H9 (cell line): ENCODE results near the gene SNAI3. TPM values are rescaled to one million over a fixed set of nuclear protein-coding genes. Genes with fewer than 3 reads are reported as not detected.

Experiments
- DNase-seq: peaks from one replicate; pipeline ENCODE4 v3.0.0-alpha.2; 2017
- H2AFZ ChIP-seq: one replicate; pipeline ENCODE4 v1.6.1; 2013; ENCODE audit warnings: mild to moderate bottlenecking, low read length, control low read depth, moderate library complexity
- H2AK5ac ChIP-seq: 2 replicates; pipeline ENCODE4 v1.6.1; 2013; ENCODE audit warnings: low read length, control low read depth, mixed read lengths; ENCODE audit not compliant: insufficient read length
- H2BK120ac ChIP-seq: one replicate; pipeline ENCODE4 v1.6.1; 2013; ENCODE audit warnings: low read depth, mild to moderate bottlenecking, low read length, control low read depth, inconsistent platforms; ENCODE audit not compliant: poor library complexity, severe bottlenecking
- H2BK12ac ChIP-seq: 2 replicates; pipeline ENCODE4 v1.6.1; 2013; ENCODE audit warnings: low read length, control low read depth, mixed read lengths, low read depth; ENCODE audit not compliant: insufficient read length
- H2BK15ac ChIP-seq: 2 replicates; pipeline ENCODE4 v1.6.1; 2013; ENCODE audit warnings: low read depth, low read length, control low read depth
- H2BK20ac ChIP-seq: one replicate; pipeline ENCODE4 v1.6.1; 2013; ENCODE audit warnings: low read depth, mild to moderate bottlenecking, low read length, control low read depth, inconsistent platforms; ENCODE audit not compliant: poor library complexity, severe bottlenecking
- H2BK5ac ChIP-seq: 2 replicates; pipeline ENCODE4 v1.6.1; 2013; ENCODE audit warnings: low read length, control low read depth, mixed read lengths; ENCODE audit not compliant: insufficient read length
- H3K14ac ChIP-seq: 2 replicates; pipeline ENCODE4 v1.6.1; 2013; ENCODE audit warnings: low read length, control low read depth; ENCODE audit not compliant: insufficient read depth
- H3K18ac ChIP-seq: 2 replicates; pipeline ENCODE4 v1.6.1; 2013; ENCODE audit warnings: low read depth, mild to moderate bottlenecking, mixed read lengths, low read length, control low read depth; ENCODE audit not compliant: insufficient read length
- H3K23ac ChIP-seq: 2 replicates; pipeline ENCODE4 v1.6.1; 2013; ENCODE audit warnings: low read length, control low read depth, mixed read lengths, low read depth; ENCODE audit not compliant: insufficient read length
- H3K23me2 ChIP-seq: 2 replicates; pipeline ENCODE4 v1.6.1; 2013; ENCODE audit warnings: low read depth, mild to moderate bottlenecking, mixed read lengths, low read length, control low read depth; ENCODE audit not compliant: insufficient read length, poor library complexity, severe bottlenecking
- H3K27ac ChIP-seq: 2 replicates; pipeline ENCODE4 v1.5.1; 2013; ENCODE audit warnings: low read length, control low read depth, mixed read lengths, low read depth; ENCODE audit not compliant: insufficient read length
- H3K27me3 ChIP-seq: 2 replicates; pipeline ENCODE4 v1.6.1; 2013; ENCODE audit warnings: low read length, control low read depth, inconsistent platforms; ENCODE audit not compliant: insufficient read depth
- H3K4ac ChIP-seq: 2 replicates; pipeline ENCODE4 v1.6.1; 2013; ENCODE audit warnings: low read depth, mild to moderate bottlenecking, control low read depth, inconsistent platforms, low read length, moderate library complexity
- H3K4me1 ChIP-seq: 2 replicates; pipeline ENCODE4 v1.6.1; 2013; ENCODE audit warnings: low read length, control low read depth, inconsistent platforms; ENCODE audit not compliant: insufficient read depth
- H3K4me2 ChIP-seq: 2 replicates; pipeline ENCODE4 v1.6.1; 2013; ENCODE audit warnings: low read length, control low read depth, mixed read lengths; ENCODE audit not compliant: insufficient read length, insufficient read depth
- H3K56ac ChIP-seq: 2 replicates; pipeline ENCODE4 v1.6.1; 2013; ENCODE audit warnings: low read depth, mild to moderate bottlenecking, mixed read lengths, low read length, control low read depth; ENCODE audit not compliant: insufficient read length
- H3K79me1 ChIP-seq: 2 replicates; pipeline ENCODE4 v1.6.1; 2013; ENCODE audit warnings: low read depth, mild to moderate bottlenecking, moderate library complexity, low read length, control low read depth, inconsistent platforms; ENCODE audit not compliant: insufficient read depth, poor library complexity, severe bottlenecking
- H3K79me2 ChIP-seq: 2 replicates; pipeline ENCODE4 v1.6.1; 2013; ENCODE audit warnings: low read length, control low read depth, inconsistent platforms; ENCODE audit not compliant: insufficient read depth
- H3K9ac ChIP-seq: 2 replicates; pipeline ENCODE4 v1.6.1; 2013; ENCODE audit warnings: low read length, control low read depth, mixed read lengths; ENCODE audit not compliant: insufficient read length; ENCODE audit errors: extremely low read depth
- H3K9me3 ChIP-seq: one replicate; pipeline ENCODE4 v1.6.1; 2013; ENCODE audit warnings: low read depth, low read length, inconsistent platforms; ENCODE audit not compliant: control insufficient read depth
- H3T11ph ChIP-seq: one replicate; pipeline ENCODE4 v1.6.1; 2013; ENCODE audit warnings: mild to moderate bottlenecking, low read length, control low read depth, inconsistent platforms
- H4K20me1 ChIP-seq: one replicate; pipeline ENCODE4 v1.6.1; 2013; ENCODE audit not compliant: control insufficient read depth, insufficient read length, insufficient read depth
- H4K5ac ChIP-seq: 2 replicates; pipeline ENCODE4 v1.6.1; 2013; ENCODE audit warnings: low read depth, mild to moderate bottlenecking, mixed read lengths, low read length, control low read depth; ENCODE audit not compliant: insufficient read length
- H4K8ac ChIP-seq: replicated peaks from 2 replicates; pipeline ENCODE4 v1.6.1; 2013; ENCODE audit warnings: low read length, control low read depth, mixed read lengths, low read depth; ENCODE audit not compliant: insufficient read length
- H4K91ac ChIP-seq: 2 replicates; pipeline ENCODE4 v1.6.1; 2013; ENCODE audit warnings: low read depth, mild to moderate bottlenecking, moderate library complexity, mixed read lengths, low read length, control low read depth; ENCODE audit not compliant: insufficient read length
- H3K27ac Mint-ChIP-seq, 3 experiments: 2 replicates in 2 of 3; 3 replicates in 1 of 3; pipeline ENCODE4 v1.8.0; 2020 to 2021; ENCODE audit warnings: mixed read lengths in 3 of 3, mild to moderate bottlenecking in 1 of 3, moderate library complexity in 1 of 3
- H3K27me3 Mint-ChIP-seq: 2 replicates; pipeline ENCODE4 v1.8.0; 2021; ENCODE audit warnings: low read depth, mild to moderate bottlenecking, moderate library complexity, mixed read lengths
- H3K36me3 Mint-ChIP-seq, 3 experiments: 2 replicates in 2 of 3; 3 replicates in 1 of 3; pipeline ENCODE4 v1.8.0; 2020 to 2021; ENCODE audit warnings: low read depth in 3 of 3, mixed read lengths in 3 of 3; ENCODE audit not compliant: insufficient read depth in 1 of 3
- H3K4me1 Mint-ChIP-seq, 2 experiments: 2 replicates each; pipeline ENCODE4 v1.8.0; 2020; ENCODE audit warnings: mixed read lengths in 2 of 2
- H3K4me3 Mint-ChIP-seq, 2 experiments: 2 replicates in 1 of 2; 3 replicates in 1 of 2; pipeline ENCODE4 v1.8.0; 2020 to 2021; ENCODE audit warnings: mild to moderate bottlenecking in 2 of 2, mixed read lengths in 2 of 2, moderate library complexity in 1 of 2
- H3K9me3 Mint-ChIP-seq, 2 experiments: 2 replicates in 1 of 2; 3 replicates in 1 of 2; pipeline ENCODE4 v1.8.0; 2020; ENCODE audit warnings: mild to moderate bottlenecking in 2 of 2, mixed read lengths in 2 of 2, moderate library complexity in 1 of 2
- CTCF ChIP-seq: fragments of 200-600 bp; sonication (generic); conservative IDR thresholded peaks from 3 replicates; pipeline ENCODE4 v1.8.0; 2021; ENCODE audit warnings: antibody characterized with exemption, mild to moderate bottlenecking
- WGBS: extraction: QIAGEN DNeasy Blood & Tissue Kit; methylation state at CpG from one replicate; pipeline ENCODE4 v1.1.7; 2013; ENCODE audit warnings: missing lambda C conversion rate, low lambda C conversion rate, mixed read lengths; ENCODE audit not compliant: insufficient read length; ENCODE audit errors: extremely low coverage; 5-methylcytosine and 5-hydroxymethylcytosine counted together
- total RNA-seq: library from RNA; stranded (reverse); gene quantifications from 2 replicates; pipeline ENCODE4 v1.2.1, GENCODE V29; 2021

The SNAI3 gene
- total RNA-seq, 1 experiment from 2014 or later: 3.2 TPM

DNA sequence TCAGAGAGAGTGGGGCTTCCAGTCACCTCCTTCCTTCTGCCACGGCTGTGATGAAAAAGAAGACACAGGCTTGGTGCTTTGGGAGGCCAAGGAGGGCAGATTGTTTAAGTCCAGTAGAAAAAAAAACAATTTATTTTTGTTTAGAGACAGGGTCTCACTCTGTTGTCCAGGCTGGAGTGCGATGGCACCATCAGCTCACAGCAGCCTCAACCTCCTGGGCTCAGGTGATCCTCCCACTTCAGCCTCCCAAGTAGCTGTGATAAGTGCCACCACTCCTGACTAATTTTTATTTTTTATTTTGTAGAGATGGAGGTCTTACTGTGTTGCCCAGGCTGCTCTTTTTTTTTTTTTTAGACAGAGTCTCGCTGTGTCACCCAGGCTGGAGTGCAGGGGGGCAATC lies 20.7 kb downstream of the SNAI3 start:
- H3K56ac ChIP-seq: no peak overlapping the region
- Mint-ChIP-seq H3K4me3 (no peak overlapping the region), H3K4me1 (peaks cover 13 to 19% of the 10 kb centered on the region in 2 experiments), H3K27me3 (no peaks in the 10 kb centered on the region; the same call in 1 of the 2 replicates), H3K36me3 (peaks cover 13 to 25% (median 16%) of the 10 kb centered on the region in 3 experiments), H3K9me3 (peaks cover 3% of the 10 kb centered on the region in 2 experiments; a peak in 2 of 5 replicates), H3K27ac (peak overlapping the region in 1 of 3 experiments; percentile 52; a peak in 1 of 7 replicates)
- H3K9ac ChIP-seq: no peak overlapping the region
- H3K23me2 ChIP-seq: peaks cover 11% of the 10 kb centered on the region
- H4K91ac ChIP-seq: no peak overlapping the region
- no peak overlapping the region for H4K5ac ChIP-seq
- H3K27me3 ChIP-seq: no peaks in the 10 kb centered on the region
- no peaks in the 10 kb centered on the region for H3K9me3 ChIP-seq
- H3K18ac ChIP-seq: no peak overlapping the region
- no peak overlapping the region for H2BK120ac ChIP-seq
- no peak overlapping the region for H2AK5ac ChIP-seq
- H2BK20ac ChIP-seq: no peak overlapping the region
- H3K14ac ChIP-seq: no peak overlapping the region
- no peak overlapping the region for H4K8ac ChIP-seq
- no peak overlapping the region for H3K4ac ChIP-seq
- WGBS: no CpG with 5 or more reads among the region's 3 CpGs
- H3K23ac ChIP-seq: no peak overlapping the region
- no peak overlapping the region for H2BK5ac ChIP-seq
- H3K27ac ChIP-seq: no peak overlapping the region
- TF ChIP-seq CTCF: no peak
- peaks cover 8% of the 10 kb centered on the region; the same call in 1 of the 2 replicates for H3K79me2 ChIP-seq
- H2BK12ac ChIP-seq: no peak overlapping the region
- no peaks in the 10 kb centered on the region for H4K20me1 ChIP-seq
- no peak overlapping the region for H2AFZ ChIP-seq
- H3K4me1 ChIP-seq: peaks cover 3% of the 10 kb centered on the region; the same call in 1 of the 2 replicates
- H3K79me1 ChIP-seq: no peaks in the 10 kb centered on the region
- no peak for DNase-seq
- no peak overlapping the region for H3T11ph ChIP-seq
- no peak overlapping the region for H3K4me2 ChIP-seq
- H2BK15ac ChIP-seq: no peak overlapping the region
